ENCODE results near the gene EZH2. TPM values are rescaled to one million over a fixed set of nuclear protein-coding genes. Genes with fewer than 3 reads are reported as not detected.

The EZH2 gene
- total and polyA plus RNA-seq, 2 donors (not counting 1 experiment from before 2014, with no cell fraction given), result 7.1 to 10.1 TPM

GRCh38 chr7:148882192-148882591 lies 1.9 kb downstream of the EZH2 start:
- Histone ChIP-seq H3K27me3 (ENCODE audit: control insufficient read depth, insufficient read depth, low read length) (no peaks in the 10 kb centered on the region), H3K9me3 (ENCODE audit: control insufficient read depth, insufficient read depth, low read depth, low read length) (no peaks in the 10 kb centered on the region), H3K4me3 (replicated peaks in 1 of 4; ENCODE audit: control extremely low read depth in 1 of 4, insufficient read depth in 1 of 4, low read depth in 3 of 4, low read length in 4 of 4) (peak overlapping the region in 3 of 4 experiments; percentile 67 to 98 (median 89)), H2AFZ (ENCODE audit: low read length) (no peak overlapping the region), H4K20me1 (ENCODE audit: control insufficient read depth, extremely low read depth, insufficient read depth, low read length) (no peaks in the 10 kb centered on the region), H3K9ac (ENCODE audit: insufficient read depth, low read length) (no peak overlapping the region), H3K36me3 (ENCODE audit: control insufficient read depth, insufficient read depth, low read length) (no peaks in the 10 kb centered on the region), H3K4me1 (ENCODE audit: control insufficient read depth, extremely low read depth, insufficient read depth, low read length) (no peaks in the 10 kb centered on the region), H3K4me2 (ENCODE audit: extremely low read depth, insufficient read depth, low read length) (peak overlapping the region; percentile 91), H3K27ac (ENCODE audit: insufficient read depth, low read length) (no peak overlapping the region), H3K79me2 (ENCODE audit: control insufficient read depth, insufficient read depth, low read length) (peaks cover 65% of the 10 kb centered on the region)
- no peak for DNase-seq (ENCODE audit: low read depth in 2 of 2)
- TF ChIP-seq EZH2 (IDR thresholded peaks at IDR 0.05; ENCODE audit: low read length, missing control alignments), result no peak
- TF ChIP-seq CTCF (conservative IDR thresholded peaks at IDR 0.05 in 1 of 2, IDR thresholded peaks at IDR 0.05 in 1 of 2; ENCODE audit: low read depth in 1 of 2, low read length in 2 of 2), result no peak

GRCh38 chr7:148878317-148878716 lies 5.8 kb downstream of the EZH2 start:
- Histone ChIP-seq H3K79me2 (ENCODE audit: control insufficient read depth, insufficient read depth, low read length) (peaks cover 94% of the 10 kb centered on the region), H3K9ac (ENCODE audit: insufficient read depth, low read length) (no peak overlapping the region), H3K9me3 (ENCODE audit: control insufficient read depth, insufficient read depth, low read depth, low read length) (no peaks in the 10 kb centered on the region), H3K36me3 (ENCODE audit: control insufficient read depth, insufficient read depth, low read length) (no peaks in the 10 kb centered on the region), H2AFZ (ENCODE audit: low read length) (no peak overlapping the region), H4K20me1 (ENCODE audit: control insufficient read depth, extremely low read depth, insufficient read depth, low read length) (no peaks in the 10 kb centered on the region), H3K4me1 (ENCODE audit: control insufficient read depth, extremely low read depth, insufficient read depth, low read length) (no peaks in the 10 kb centered on the region), H3K4me2 (ENCODE audit: extremely low read depth, insufficient read depth, low read length) (no peak overlapping the region), H3K27ac (ENCODE audit: insufficient read depth, low read length) (no peak overlapping the region), H3K27me3 (ENCODE audit: control insufficient read depth, insufficient read depth, low read length) (no peaks in the 10 kb centered on the region), H3K4me3 (replicated peaks in 1 of 4; ENCODE audit: control extremely low read depth in 1 of 4, insufficient read depth in 1 of 4, low read depth in 3 of 4, low read length in 4 of 4) (no peak overlapping the region)
- no peak for TF ChIP-seq CTCF (conservative IDR thresholded peaks at IDR 0.05 in 1 of 2, IDR thresholded peaks at IDR 0.05 in 1 of 2; ENCODE audit: low read depth in 1 of 2, low read length in 2 of 2)
- no peak for TF ChIP-seq EZH2 (IDR thresholded peaks at IDR 0.05; ENCODE audit: low read length, missing control alignments)
- DNase-seq (ENCODE audit: low read depth in 2 of 2), result no peak

- H4K20me1 ChIP-seq (ENCODE audit: control insufficient read depth, extremely low read depth, insufficient read depth, low read length), result no peaks in the 10 kb centered on the region
- H3K9me3 ChIP-seq (ENCODE audit: control insufficient read depth, insufficient read depth, low read depth, low read length), result no peaks in the 10 kb centered on the region
- H2AFZ ChIP-seq (ENCODE audit: low read length), result no peak overlapping the region
Measured at GRCh38 chr7:148877517-148877916, 6.6 kb downstream of the EZH2 start.

More at GRCh38 chr7:148877517-148877916, 6.6 kb downstream of the EZH2 start:
- no peak overlapping the region for H3K4me3 ChIP-seq (replicated peaks in 1 of 4; ENCODE audit: control extremely low read depth in 1 of 4, insufficient read depth in 1 of 4, low read depth in 3 of 4, low read length in 4 of 4)
- no peaks in the 10 kb centered on the region for H3K27me3 ChIP-seq (ENCODE audit: control insufficient read depth, insufficient read depth, low read length)
- H3K27ac ChIP-seq (ENCODE audit: insufficient read depth, low read length), result no peak overlapping the region
- H3K4me1 ChIP-seq (ENCODE audit: control insufficient read depth, extremely low read depth, insufficient read depth, low read length), result no peaks in the 10 kb centered on the region
- H3K79me2 ChIP-seq (ENCODE audit: control insufficient read depth, insufficient read depth, low read length), result peaks cover 91% of the 10 kb centered on the region
- no peak for DNase-seq (ENCODE audit: low read depth in 2 of 2)
- TF ChIP-seq EZH2 (IDR thresholded peaks at IDR 0.05; ENCODE audit: low read length, missing control alignments) (no peak), CTCF (conservative IDR thresholded peaks at IDR 0.05 in 1 of 2, IDR thresholded peaks at IDR 0.05 in 1 of 2; ENCODE audit: low read depth in 1 of 2, low read length in 2 of 2) (no peak)
- H3K9ac ChIP-seq (ENCODE audit: insufficient read depth, low read length), result no peak overlapping the region
- no peak overlapping the region for H3K4me2 ChIP-seq (ENCODE audit: extremely low read depth, insufficient read depth, low read length)
- no peaks in the 10 kb centered on the region for H3K36me3 ChIP-seq (ENCODE audit: control insufficient read depth, insufficient read depth, low read length)
